GM18858 (cell line): ENCODE data around the gene RETREG3.
"Not testable (repeated sequence)": the region's sequence is repeated elsewhere in the genome, so short reads cannot be mapped to it uniquely, and the experiment has no call there.

Source experiments
- ATAC-seq: cut with Tn5 transposase; IDR thresholded peaks from one replicate; pipeline ENCODE4 v1.9.1; 2021; ENCODE audit not compliant: unreplicated experiment

Gene RETREG3

DNA sequence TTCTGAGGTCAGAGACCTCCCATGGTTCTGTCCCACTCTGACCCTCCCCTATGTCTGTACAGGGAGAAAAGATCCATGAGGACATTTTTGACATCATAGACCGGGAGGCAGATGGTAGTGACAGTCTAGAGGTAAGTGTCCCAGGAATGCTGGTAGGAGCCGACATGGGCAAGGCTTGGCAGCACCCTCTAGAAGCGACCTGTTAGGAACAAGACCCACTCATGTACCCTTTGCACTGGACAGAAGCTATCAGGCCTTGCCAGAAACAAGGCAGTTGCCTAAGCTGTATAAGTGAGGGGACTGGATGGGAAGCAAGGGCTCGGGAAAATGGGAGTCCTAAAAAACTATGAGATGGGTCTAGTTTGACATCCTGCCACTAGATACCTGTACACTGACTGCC, 2.8 kb upstream of the RETREG3 start:
- ATAC-seq: no peak

- ATAC-seq: not testable (repeated sequence)
Measured at GRCh38 chr17:42609814-42610801, 934 bp upstream of the RETREG3 start.

DNA sequence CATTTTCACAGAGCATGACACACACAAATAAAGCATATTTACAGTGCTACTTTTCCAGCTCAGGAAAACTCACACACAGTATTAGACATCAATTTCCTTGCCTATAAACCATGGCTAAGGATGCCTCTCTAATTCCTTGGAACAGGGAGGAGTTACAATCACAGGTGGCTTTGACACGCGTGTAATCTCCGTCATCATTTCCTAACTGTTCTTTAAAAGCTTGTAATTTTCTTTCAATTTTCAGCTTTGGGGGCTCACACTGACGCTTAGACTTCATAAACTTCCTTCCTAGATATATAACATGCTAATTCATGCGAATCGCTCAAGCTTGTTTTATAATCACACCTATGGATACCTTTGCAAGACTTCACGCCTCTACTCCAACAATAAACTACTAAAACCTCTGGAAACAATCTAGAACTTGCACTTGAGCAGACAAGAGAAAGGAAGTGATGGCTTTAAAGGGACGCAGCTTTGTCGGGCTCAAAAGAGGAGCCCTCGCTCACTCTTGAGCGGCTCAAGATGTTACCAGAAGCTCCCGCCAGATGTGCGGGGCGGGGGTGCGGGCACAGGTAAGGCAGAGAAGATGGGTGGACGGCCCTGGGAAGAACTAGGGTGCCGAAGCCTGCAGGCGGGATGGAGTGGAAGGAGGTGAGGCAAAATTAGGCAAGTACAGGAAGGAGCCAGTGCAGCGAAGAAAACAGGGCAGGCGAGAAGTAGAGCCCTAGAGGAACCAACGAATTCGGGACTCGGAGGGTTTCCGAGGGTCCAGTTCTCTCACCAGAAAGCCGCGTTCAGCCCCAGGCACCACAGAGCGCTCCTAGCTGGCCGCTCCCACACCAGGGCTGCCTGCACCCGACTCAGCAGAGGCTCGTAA, 631 bp downstream of the RETREG3 start:
- peak; percentile 17 for ATAC-seq

DNA sequence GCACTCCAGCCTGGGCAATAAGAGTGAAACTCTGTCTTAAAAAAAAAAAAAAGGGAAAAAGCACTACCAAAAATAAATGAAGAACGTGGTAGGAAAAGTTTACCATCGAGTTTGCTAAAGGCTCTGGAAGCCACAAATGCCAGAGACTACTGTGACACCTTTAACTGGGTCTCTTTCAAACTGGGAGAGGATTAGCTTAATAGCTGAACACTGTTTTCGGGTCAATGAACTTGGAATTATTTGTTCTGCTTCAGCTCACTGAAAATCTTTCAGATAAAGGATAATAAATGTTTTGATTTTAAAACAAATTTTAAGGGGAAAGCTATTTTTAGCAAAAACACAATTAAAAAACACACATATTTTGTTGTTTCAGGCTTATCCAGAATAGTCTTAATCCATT, 1.4 kb downstream of the RETREG3 start:
- no peak for ATAC-seq

DNA sequence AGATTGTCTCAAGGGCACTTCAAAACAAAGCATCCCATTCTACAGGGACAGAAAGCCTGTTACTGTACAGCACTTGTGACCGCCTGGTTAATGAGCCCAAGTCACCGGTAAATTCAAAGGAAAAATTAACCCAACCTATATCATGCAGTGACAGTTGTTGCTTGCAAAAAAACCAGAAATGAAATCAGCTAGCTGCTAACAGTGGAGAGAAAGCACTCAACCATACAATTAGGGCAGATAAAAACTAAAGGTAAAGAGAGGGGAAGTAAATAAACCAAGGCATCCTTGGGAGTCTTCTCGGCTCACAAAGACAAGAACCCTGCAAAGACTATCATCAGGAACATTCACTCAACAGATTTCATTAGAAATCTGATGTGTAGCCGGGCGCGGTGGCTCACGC, 5.9 kb downstream of the RETREG3 start:
- no peak for ATAC-seq

- no peak for ATAC-seq
Measured at GRCh38 chr17:42598905-42599304, 10.3 kb downstream of the RETREG3 start.

- ATAC-seq: no peak
Measured at GRCh38 chr17:42596386-42596785, 12.8 kb downstream of the RETREG3 start.

DNA sequence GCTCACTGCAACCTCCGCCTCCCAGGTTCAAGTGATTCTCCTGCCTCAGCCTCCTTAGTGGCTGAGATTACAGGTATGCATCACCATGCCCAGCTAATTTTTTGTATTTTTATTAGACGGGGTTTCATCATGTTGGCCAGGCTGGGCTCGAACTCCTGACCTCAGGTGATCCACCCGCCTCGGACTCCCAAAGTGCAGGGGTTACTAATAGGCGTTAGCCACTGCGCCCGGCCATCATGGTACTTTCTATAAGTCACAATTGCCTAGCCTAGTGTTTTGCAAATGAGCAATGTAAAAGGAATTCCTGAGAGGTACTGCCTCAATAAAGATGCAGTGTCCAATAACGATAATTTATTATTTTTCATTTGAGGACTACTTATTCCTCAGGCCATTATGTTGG, 17.8 kb downstream of the RETREG3 start:
- no peak for ATAC-seq

DNA sequence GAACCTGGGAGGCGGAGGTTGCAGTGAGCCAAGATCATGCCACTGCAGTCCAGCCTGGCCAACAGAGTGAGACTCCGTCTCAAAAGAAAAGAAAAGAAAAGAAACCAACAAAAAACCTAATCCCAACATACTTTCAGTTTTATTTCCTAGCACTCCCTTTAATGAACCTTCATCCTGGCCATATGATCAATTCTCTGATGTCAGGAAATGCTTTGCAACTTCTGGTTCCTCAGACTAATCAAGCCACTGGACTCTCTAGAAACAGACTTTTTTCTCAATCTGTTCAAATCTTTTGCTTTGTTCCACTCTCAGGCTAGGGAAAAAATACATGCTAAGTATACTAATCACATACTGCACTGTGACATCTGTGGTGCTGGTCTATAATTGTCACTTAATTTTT, 18.3 kb downstream of the RETREG3 start:
- ATAC-seq: no peak

DNA sequence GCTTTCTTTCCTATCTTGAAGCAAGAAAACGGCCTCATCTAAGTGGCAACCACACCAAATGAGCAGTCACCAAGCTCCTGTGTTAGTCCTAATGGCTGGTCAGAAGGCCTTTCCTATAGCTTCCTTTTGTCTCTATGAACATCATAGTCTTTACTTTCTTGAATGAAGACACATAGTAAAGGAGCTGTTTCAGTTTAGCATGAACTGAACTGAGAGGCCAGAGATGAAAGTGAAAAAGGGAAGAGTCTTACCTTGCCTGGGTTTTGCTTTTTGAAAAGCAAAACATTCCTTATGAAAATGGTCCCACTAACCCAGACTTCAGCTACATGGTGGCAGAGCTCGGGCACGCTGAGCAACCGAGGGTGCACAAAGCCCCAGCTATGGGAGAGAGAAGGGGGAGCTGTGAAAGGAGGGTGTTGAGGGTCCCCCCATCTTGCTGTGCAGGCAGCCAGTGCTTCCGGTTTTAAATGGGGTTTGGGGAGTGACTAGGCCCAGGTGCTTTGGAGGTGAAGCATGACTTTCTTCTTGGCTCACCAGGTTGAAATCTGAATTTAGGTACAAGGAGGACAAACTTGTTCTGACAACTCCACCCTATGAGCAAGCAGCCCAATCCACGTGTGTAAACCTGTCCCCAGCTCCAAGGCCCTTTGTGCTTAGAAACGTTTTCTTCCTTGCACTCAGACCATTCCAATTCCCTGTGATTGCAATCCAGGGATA, 22.5 kb downstream of the RETREG3 start:
- no peak for ATAC-seq

DNA sequence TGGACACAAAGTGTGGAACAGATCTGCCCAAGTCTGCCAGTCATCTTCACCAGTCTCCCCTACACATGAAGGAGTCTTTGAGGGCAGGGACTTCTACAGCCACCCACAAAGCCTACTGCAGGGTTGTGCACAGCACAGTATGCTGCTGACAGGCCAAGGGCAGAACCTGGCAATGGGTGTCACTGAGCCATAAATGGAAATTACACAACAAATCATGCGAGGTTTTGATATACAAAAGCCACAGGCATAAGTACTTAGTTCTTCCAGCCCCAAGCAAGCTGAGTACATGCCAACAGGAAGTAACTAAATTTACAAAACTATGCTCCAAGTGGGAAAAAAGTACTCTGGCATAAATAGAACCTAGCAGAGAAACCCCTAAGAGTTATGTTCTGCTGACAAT, 23.8 kb downstream of the RETREG3 start:
- no peak for ATAC-seq

- no peak for ATAC-seq
Measured at GRCh38 chr17:42584880-42585279, 24.3 kb downstream of the RETREG3 start.

DNA sequence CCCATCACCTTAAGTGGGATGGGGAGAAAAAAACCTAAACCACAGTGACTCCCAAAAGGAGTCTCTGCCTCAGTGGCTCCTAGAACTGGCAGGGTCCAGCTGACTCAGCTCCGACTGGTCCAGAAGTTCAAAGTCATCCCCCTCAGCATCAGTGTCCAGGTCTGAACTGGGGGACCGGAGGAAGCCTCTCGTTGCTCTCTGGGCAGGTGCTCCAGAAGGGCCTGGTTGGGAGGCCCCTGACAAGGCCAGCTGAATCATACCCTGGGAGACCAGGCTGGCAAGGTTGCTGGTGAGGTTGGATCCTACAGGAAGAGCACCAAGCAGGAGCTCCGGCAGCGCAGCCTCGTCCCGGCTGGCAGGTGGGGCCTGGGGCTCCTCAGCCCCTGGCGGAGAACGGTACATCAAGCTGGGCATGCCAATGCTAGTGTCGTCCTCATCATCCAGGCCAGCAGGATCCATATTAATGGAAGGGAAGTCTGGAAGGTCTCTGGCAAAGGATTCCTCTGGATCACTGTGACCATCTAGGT, 27.4 kb downstream of the RETREG3 start:
- ATAC-seq: no peak

DNA sequence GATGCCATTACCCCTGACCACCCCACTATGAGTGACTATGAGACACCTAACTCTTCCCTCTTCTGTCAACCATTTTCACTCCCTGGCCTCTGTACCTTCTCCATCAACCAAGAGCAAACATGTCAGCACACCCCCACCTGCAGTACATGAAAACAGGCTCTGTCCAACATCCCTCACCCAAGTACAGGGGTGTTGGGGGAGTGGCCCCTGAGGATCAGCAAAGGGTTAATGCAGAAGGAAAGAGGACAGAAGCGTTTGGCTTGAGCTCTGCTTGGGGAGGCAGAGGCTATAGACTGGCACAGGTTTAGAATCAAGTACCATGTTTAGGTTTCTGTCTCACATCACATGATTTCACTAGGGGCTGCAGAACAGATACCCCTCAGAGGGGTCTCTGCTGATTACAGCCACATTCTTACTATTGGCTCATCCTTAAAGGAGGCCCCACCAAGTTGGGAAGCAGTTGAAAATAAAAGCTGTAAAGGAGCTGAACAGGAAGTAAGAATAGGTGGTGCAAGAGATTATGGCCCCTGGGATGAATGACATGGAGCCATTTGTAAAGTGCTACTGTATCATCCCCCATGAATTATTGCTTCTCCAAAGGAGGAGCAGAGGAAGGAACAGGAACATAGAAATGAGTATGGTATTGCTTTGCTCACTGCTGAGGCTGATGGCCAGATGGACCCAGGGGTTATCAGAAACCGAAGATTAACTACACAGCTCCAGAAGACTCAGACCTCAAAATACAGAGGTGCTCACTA, 29.2 kb downstream of the RETREG3 start:
- no peak for ATAC-seq

DNA sequence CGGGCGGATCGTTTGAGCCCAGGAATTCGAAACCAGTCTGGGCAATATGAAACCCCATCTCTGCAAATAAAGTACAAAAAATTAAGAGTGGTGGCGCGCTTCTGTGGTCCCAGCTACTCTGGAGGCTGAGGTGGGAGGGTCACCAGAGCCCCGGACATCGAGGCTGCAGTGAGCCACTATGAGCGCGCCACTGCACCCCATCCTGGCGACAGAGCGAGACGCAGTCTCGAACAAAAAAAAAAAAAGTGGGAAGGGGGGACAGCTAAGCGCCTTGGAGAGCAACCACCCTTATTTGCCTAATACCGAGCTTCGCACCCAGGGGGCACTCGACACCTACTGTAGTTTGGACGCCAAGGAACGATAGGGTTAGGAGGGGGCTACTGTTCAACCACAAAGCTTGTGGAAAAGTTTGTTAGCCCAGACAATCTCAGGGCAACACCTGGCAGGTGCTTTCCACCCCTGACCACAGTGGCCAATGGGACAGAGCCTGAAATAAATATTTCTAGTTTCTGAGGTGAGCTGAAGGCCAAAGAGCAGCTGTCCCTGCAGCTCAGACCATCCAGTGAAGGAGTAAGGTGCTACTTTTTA, 30.8 kb downstream of the RETREG3 start:
- ATAC-seq: no peak

GRCh38 chr17:42577532-42578281, 31.5 kb downstream of the RETREG3 start, which contains the start of gene PSMC3IP:
PSMC3IP (minus strand) TSS chr17:42577729; CDS start chr17:42577686, 43 bp downstream.
- ATAC-seq: peak; percentile 61

DNA sequence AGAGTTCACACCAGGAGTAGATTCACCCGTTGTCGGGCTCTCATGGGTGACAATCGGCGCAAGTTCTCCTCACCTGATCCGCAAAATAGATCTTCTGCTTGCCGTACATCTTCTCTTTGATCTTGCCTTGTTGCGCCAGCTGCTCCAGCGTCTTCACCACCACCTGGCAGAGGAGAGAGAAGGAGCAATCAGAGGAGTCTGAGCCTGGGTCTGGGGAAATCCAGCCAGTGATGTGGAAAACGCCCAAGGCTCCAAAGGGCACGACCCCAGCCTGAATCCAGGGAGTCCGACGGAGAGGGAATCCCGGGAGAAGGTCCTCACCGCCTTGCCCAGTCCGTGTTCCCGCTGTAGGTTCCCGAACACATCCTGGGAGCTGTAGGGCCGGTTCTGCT, 32.0 kb downstream of the RETREG3 start:
- no peak for ATAC-seq

GRCh38 chr17:42574463-42574862, 34.7 kb downstream of the RETREG3 start:
- no peak for ATAC-seq

- no peak for ATAC-seq
Measured at GRCh38 chr17:42573095-42573494, 36.1 kb downstream of the RETREG3 start.
